CD4-positive, alpha-beta T cell treated with Interleukin-17A for 4 hours (primary cell): ENCODE results near the gene ZNF425.
"Not testable (repeated sequence)": the region's sequence is repeated elsewhere in the genome, so short reads cannot be mapped to it uniquely, and the experiment has no call there.

Experiments
- DNase-seq: peaks from one replicate; pipeline ENCODE4 v3.0.0-alpha.2; 2020; ENCODE audit warnings: mixed read lengths

ZNF425 gene

DNA sequence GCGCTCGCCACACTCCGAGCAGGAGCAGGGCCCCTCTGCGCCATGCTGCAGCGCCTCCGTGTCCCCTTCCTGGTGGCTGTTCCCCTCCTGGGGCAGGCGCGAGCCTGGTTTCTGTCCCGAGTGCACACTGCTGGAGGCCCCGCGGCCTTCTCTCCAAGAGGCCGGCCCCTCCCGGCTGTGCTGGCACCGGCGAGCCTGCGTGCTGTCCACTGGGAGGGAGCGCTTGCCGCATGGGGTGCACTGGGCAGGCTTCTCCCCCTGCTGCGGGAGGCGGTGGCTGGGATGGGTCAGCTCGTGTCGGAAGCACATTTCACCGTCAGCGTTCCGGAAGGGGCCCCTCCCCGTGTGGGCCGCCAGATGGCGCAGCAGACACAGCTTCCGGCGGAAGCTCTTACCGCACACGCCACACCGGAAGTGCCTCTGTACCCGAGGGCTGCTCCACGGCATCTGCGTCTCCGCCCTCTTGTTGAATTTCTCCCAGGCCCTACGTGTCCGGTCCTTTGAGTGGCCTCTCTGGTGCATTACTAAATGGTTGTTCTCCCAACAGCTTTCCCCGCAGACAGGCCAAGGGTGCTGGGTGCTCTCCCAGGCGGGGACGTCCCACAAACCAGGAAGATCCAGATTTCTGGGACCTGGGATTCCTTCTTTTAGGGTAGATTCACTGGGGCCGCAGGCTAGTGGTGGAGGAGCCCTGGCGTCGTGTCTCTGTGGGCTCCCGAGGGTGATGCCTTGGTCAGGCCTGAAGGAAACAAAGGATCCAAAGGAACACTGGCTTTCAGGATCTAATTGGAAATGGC, 54.3 kb downstream of the ZNF425 start:
- peak; percentile 65 for DNase-seq

DNA sequence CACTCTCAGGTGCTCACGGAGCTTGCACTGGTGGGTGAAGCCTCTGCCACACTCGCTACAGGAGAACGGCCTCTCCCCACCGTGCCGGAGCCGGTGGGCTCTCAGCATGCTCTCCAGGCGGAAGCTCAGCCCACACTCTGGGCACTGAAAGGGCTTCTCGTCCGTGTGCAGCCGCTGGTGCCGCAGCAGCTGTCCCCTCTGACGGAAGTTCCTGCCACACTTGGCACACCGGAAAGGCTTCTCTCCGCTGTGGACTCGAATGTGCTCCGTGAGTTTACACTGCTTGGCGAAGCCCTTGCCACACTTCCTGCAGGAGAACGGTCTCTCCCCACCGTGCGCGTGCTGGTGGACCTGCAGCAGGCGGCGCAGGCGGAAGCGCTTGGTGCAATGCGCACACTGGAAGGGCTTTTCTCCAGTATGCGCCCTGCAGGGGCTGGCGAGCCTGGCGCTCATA, 54.9 kb downstream of the ZNF425 start:
- no peak for DNase-seq

DNA sequence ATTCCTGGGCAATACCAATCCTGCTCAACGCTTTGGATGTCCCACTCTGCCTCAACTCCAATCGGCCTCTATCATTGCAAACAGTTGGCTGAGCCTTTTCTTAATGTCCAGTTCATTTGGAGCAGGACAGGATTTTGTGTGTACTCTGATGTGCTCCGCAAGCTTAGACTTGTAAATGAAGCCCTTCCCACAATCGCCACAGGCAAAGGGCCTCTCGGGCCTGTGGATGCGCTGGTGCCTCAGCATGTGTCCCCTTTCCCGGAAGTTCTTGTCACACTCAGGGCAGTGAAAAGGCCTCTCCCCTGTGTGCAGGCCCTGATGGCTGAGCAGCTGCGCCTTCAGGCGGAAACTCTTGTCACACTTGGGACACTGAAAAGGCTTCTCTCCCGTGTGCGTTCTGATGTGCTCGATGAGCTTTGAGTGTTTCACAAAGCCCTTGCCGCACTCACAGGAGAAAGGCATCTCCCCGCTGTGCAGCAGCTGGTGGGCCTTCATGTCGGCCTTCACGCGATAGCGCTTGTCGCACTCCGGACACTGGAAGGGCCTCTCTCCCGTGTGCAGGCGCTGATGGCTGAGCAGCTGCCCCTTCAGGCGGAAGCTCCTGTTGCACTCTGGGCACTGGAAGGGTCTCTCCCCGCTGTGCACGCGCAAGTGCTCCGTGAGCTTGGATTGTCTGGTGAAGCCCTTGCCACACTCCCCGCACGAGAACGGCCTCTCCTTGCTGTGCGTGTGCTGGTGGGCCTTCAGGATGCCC, 55.6 kb downstream of the ZNF425 start:
- DNase-seq = no peak

DNA sequence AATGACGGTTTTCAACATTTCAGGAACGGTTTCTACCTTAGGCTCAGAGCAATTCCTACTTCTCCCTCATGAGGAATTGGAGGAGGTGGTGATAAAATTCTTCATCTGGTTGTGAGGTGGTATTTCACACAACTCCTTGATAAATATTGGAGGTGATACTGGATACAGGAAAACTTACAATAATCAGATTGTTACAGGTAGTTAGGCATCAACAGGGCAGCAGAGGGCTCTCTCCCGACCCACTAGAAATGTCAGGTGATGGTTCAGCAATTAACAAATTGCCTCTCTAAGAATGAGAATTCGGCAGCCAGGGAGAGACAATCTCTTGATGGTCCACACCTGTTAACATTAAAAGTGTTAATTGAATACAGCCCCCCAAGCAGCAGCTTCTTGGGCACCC, 58.3 kb downstream of the ZNF425 start:
- DNase-seq = peak; percentile 16

DNA sequence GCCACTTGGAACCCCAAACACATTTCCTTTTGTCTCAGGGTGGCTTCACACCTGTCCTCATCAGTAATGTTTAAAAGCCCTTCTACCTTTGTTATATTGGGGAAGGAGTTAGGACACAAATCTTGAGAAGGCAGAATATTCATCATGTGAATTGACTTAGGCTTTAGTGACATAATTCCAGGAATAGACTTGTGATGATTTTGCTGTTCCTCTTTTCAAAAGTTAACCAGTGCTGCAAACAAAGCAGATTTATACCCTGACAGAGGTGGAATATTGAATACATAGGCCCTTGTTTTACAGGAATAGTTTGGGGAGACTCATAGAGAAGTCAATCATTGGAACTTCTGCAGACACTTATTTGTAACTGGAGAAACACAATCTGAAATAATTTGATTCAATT, 62.6 kb downstream of the ZNF425 start:
- DNase-seq = no peak

DNA sequence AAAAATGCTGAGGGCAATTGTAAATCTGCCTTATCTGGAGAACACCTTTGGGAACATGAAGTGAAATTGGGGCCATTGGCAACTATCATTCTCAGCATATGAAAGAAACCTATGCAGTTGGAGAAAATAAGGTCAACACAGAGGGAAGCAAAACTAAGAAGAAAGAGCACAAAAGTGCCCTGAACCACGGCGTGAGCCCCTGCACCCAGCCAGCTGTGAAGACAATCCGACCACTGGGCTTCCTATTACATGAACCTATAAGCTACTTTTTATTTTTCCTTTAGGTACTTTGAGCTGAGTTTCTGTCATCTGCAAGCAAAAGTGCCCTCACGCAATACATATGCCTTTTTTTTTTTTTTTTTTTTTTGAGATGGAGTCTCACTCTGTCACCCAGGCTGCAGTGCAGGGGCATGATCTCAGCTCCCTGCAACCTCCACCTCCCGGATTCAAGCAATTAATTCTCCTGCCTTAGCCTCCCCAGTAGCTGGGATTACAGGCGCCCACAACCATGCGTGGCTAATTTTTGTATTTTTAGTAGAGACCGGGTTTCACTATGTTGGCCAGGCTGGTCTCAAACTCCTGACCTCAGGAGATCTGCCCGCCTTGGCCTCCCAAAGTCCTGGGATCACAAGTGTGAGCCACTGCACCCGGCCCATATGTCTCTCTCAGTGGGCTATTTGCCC, 63.8 kb downstream of the ZNF425 start:
- DNase-seq = not testable (repeated sequence)

DNA sequence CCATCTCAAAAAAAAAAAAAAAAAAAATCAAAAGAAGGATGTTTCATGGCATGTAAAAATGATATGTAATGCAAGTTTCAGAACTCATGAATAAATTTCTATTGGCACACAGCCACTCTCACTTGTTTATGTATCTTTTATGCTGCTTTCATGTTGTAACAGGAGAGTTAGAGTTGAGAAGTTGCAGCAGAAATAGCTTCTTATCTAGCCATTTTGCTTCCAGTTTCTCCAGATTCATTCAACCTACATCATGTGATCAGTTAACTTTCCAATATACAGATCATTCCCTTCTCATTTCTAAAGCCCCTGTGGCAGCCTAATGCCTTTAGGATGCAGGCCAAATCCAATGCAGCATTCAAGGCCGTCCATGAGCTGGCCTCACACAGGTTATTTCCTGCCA, 66.0 kb downstream of the ZNF425 start:
- no peak for DNase-seq

DNA sequence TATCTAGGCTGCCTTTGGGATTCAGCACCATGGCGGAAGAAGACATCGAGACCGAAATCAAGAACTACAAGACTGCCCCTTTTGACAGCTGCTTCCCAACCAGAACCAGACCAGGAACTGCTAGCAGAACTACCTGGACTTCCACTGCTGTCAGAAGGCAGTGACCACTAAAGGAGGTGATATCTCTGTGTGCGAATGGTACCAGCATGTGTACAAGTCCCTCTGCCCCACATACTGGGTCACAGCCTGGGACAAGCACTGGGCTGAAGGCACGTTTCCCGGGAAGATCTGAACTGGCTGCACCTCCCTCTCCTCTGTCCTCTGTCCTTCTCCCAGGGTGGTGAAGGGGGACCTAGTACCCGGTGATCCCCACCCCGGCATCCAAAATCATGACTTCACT, 72.2 kb downstream of the ZNF425 start:
- DNase-seq = no peak

DNA sequence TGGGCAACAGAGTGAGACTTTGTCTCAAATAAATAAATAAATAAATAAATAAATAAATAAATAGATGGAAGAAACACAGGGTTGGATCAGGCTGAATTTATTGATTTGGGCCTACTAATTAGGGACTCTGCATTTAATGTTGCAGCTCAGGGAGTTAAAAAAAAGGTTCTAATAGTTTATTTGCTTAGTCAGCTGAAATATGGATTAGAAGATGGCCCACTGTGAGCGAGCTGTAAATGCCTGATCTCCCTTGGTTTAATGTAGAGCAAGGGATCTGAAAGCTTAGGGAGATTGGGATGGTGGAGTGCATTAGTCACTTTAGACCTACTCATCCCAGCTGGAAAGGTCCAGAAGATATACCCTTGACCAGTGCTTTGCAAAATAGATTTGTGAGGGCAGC, 72.7 kb downstream of the ZNF425 start:
- DNase-seq = no peak
